Breast epithelium (tissue), 4 donors: Measurements from ENCODE around the gene ELF3. TPM values are rescaled to one million over a fixed set of nuclear protein-coding genes. Genes with fewer than 3 reads are reported as not detected.
"Not testable (repeated sequence)": the region's sequence is repeated elsewhere in the genome, so short reads cannot be mapped to it uniquely, and the experiment has no call there.

ENCODE experiments used
- DNase-seq, 2 donors: peaks; one replicate each; pipeline ENCODE4 v3.0.0-alpha.2; 2019; ENCODE audit warnings: low spot score in 2 of 2
- H3K27ac ChIP-seq, 2 donors: fragments of 200-600 bp; sonication (generic) in 1 of 2; one replicate each; pipeline ENCODE4 v1.5.1; 2016 to 2019; ENCODE audit warnings: mild to moderate bottlenecking in 1 of 2
- H3K27me3 ChIP-seq, 2 donors: fragments of 200-600 bp; sonication (generic) in 1 of 2; one replicate each; pipeline versions ENCODE4 v1.5.1 to v1.6.0; 2017 to 2019; ENCODE audit warnings: control low read depth in 1 of 2, mild to moderate bottlenecking in 1 of 2
- H3K36me3 ChIP-seq: fragments of 200-600 bp; one replicate; pipeline ENCODE4 v1.5.1; 2019
- H3K4me1 ChIP-seq, 2 donors: fragments of 200-600 bp; sonication (generic); one replicate each; pipeline ENCODE4 v1.5.1; 2016 to 2019; ENCODE audit warnings: control low read depth in 1 of 2
- H3K4me3 ChIP-seq, 3 donors: fragments of 200-600 bp; sonication (generic); 1 replicate in 2 of 3; 2 replicates in 1 of 3; pipeline ENCODE4 v1.5.1; 2016 to 2019; ENCODE audit warnings: mild to moderate bottlenecking in 3 of 3, moderate library complexity in 2 of 3
- H3K9me3 ChIP-seq, 2 donors: fragments of 200-600 bp; sonication (generic) in 1 of 2; one replicate each; pipeline ENCODE4 v1.5.1; 2016 to 2019; ENCODE audit warnings: control low read depth in 1 of 2
- CTCF ChIP-seq, 3 donors: fragments of 450-650 bp; IDR thresholded peaks; one replicate each; pipeline ENCODE4 v1.5.1; 2016 to 2017; ENCODE audit warnings: antibody characterized with exemption in 3 of 3, mild to moderate bottlenecking in 3 of 3, moderate library complexity in 3 of 3
- POLR2A ChIP-seq: fragments of 450-650 bp; IDR thresholded peaks from one replicate; pipeline ENCODE4 v1.6.1; 2016; ENCODE audit warnings: antibody characterized with exemption, mild to moderate bottlenecking, moderate library complexity
- POLR2AphosphoS5 ChIP-seq, 3 donors: sonication (generic); formaldehyde crosslinking; IDR thresholded peaks; one replicate each; pipeline ENCODE4 v1.6.1; 2017; ENCODE audit warnings: antibody characterized with exemption in 3 of 3
- intact Hi-C: fragments of 100-400 bp; cut with DNase I; formaldehyde crosslinking; loops from one replicate; pipeline ENCODE4 v1.15.1; 2023; ENCODE audit warnings: low total_unique reads
- total RNA-seq, 3 donors: library from RNA; depleted of rRNA; stranded (reverse); fragments of >200 nt; gene quantifications; one replicate each; pipeline ENCODE4 v1.1.0, GENCODE V29; 2016

ELF3 gene
- total RNA-seq, 3 donors from 2014 or later: 1.3 to 1,061 (median 367) TPM

GRCh38 chr1:202016811-202017748 lies 6.7 kb downstream of the ELF3 start:
- Histone ChIP-seq H3K27ac (peak overlapping the region; percentile 87 to 96), H3K9me3 (no peaks in the 10 kb centered on the region), H3K4me3 (peak overlapping the region in 1 of 3 donors; percentile 47), H3K4me1 (peaks cover 0 to 3% of the 10 kb centered on the region in 2 donors), H3K27me3 (no peaks in the 10 kb centered on the region), H3K36me3 (no peaks in the 10 kb centered on the region)
- no peak for DNase-seq
- TF ChIP-seq CTCF (IDR thresholded peaks at IDR 0.05): no peak
- no peak for TF ChIP-seq POLR2A
- TF ChIP-seq POLR2AphosphoS5 (IDR thresholded peaks at IDR 0.05): no peak
- intact Hi-C loops: no loop called here

- H3K4me3 ChIP-seq: peak overlapping the region in 1 of 3 donors; percentile 47
Measured at GRCh38 chr1:202017749-202018467, 7.5 kb downstream of the ELF3 start.

GRCh38 chr1:202018468-202019234 lies 8.3 kb downstream of the ELF3 start:
- Histone ChIP-seq H3K4me1 (peaks cover 0 to 3% of the 10 kb centered on the region in 2 donors), H3K27ac (peak overlapping the region; percentile 87 to 96), H3K27me3 (no peaks in the 10 kb centered on the region), H3K4me3 (peak overlapping the region in 1 of 3 donors; percentile 47), H3K36me3 (no peaks in the 10 kb centered on the region), H3K9me3 (no peaks in the 10 kb centered on the region)
- peak; percentile 80 to 88 for DNase-seq
- TF ChIP-seq POLR2A (no peak), CTCF (IDR thresholded peaks at IDR 0.05) (no peak), POLR2AphosphoS5 (IDR thresholded peaks at IDR 0.05) (peak; percentile 6 to 38 (median 35))
- intact Hi-C loops: no loop called here

More at GRCh38 chr1:202017749-202018467, 7.5 kb downstream of the ELF3 start:
- Histone ChIP-seq H3K9me3 (no peaks in the 10 kb centered on the region), H3K4me1 (peaks cover 0 to 3% of the 10 kb centered on the region in 2 donors), H3K27me3 (no peaks in the 10 kb centered on the region), H3K36me3 (no peaks in the 10 kb centered on the region), H3K27ac (peak overlapping the region; percentile 87 to 96)
- intact Hi-C loops: no loop called here
- peak; percentile 76 to 80 for DNase-seq
- TF ChIP-seq CTCF (IDR thresholded peaks at IDR 0.05) (no peak), POLR2AphosphoS5 (IDR thresholded peaks at IDR 0.05) (no peak), POLR2A (no peak)

GRCh38 chr1:202019235-202019558 lies 8.8 kb downstream of the ELF3 start:
- H3K9me3 ChIP-seq, H3K4me3 ChIP-seq, H3K36me3 ChIP-seq, H3K4me1 ChIP-seq, H3K27me3 ChIP-seq, DNase-seq, intact Hi-C loops: not testable (repeated sequence)
- H3K27ac ChIP-seq: peak overlapping the region; percentile 77 to 96

GRCh38 chr1:202023001-202023433 lies 12.6 kb downstream of the ELF3 start:
- Histone ChIP-seq H3K27me3 (no peaks in the 10 kb centered on the region), H3K4me1 (peaks cover 0 to 3% of the 10 kb centered on the region in 2 donors), H3K36me3 (no peaks in the 10 kb centered on the region), H3K9me3 (no peaks in the 10 kb centered on the region), H3K4me3 (no peak overlapping the region), H3K27ac (peak overlapping the region; percentile 77 to 84)
- no peak for TF ChIP-seq POLR2A
- peak in 1 of 3 donors; percentile 64 for TF ChIP-seq POLR2AphosphoS5 (IDR thresholded peaks at IDR 0.05)
- no peak for TF ChIP-seq CTCF (IDR thresholded peaks at IDR 0.05)
- intact Hi-C loops: no loop called here
- DNase-seq: peak; percentile 89 to 91
